Mesenchymal stem cell (in vitro differentiated cells and primary cell): ENCODE measurements around the gene GALNT16.

Experiments used
- DNase-seq: peaks from one replicate; pipeline ENCODE4 v3.0.0-alpha.2; 2013
- H2AFZ ChIP-seq: one replicate; pipeline ENCODE4 v1.6.1; 2013; ENCODE audit warnings: low read depth, mild to moderate bottlenecking, control low read depth, inconsistent platforms, low read length, moderate library complexity
- H2AK5ac ChIP-seq: 2 replicates; pipeline ENCODE4 v1.6.1; 2013; ENCODE audit warnings: low read length, moderate library complexity, mild to moderate bottlenecking, inconsistent platforms; ENCODE audit not compliant: severe bottlenecking
- H2BK120ac ChIP-seq: one replicate; pipeline ENCODE4 v1.6.1; 2013; ENCODE audit warnings: low read depth, mild to moderate bottlenecking, inconsistent platforms, low read length, moderate library complexity
- H2BK12ac ChIP-seq, 2 experiments: one replicate each; pipeline ENCODE4 v1.6.1; 2013; ENCODE audit warnings: inconsistent platforms in 2 of 2, low read length in 2 of 2, mild to moderate bottlenecking in 2 of 2, moderate library complexity in 2 of 2, control low read depth in 1 of 2
- H2BK15ac ChIP-seq: one replicate; pipeline ENCODE4 v1.6.1; 2013; ENCODE audit warnings: mild to moderate bottlenecking, low read depth, inconsistent platforms; ENCODE audit not compliant: poor library complexity, severe bottlenecking
- H2BK5ac ChIP-seq: 2 replicates; pipeline ENCODE4 v1.6.1; 2013; ENCODE audit warnings: low read depth, mild to moderate bottlenecking, low read length, control low read depth, inconsistent platforms; ENCODE audit not compliant: poor library complexity, severe bottlenecking
- H3K14ac ChIP-seq, 2 experiments: one replicate each; pipeline ENCODE4 v1.6.1; 2013; ENCODE audit warnings: inconsistent platforms in 2 of 2, low read length in 2 of 2, control low read depth in 1 of 2, mild to moderate bottlenecking in 1 of 2, moderate library complexity in 1 of 2
- H3K18ac ChIP-seq, 2 experiments: one replicate each; pipeline ENCODE4 v1.6.1; 2013; ENCODE audit warnings: inconsistent platforms in 2 of 2, low read length in 2 of 2, control low read depth in 1 of 2, low read depth in 1 of 2, mild to moderate bottlenecking in 1 of 2
- H3K23ac ChIP-seq, 2 experiments: one replicate each; pipeline ENCODE4 v1.6.1; 2013; ENCODE audit warnings: inconsistent platforms in 2 of 2, low read length in 2 of 2, mild to moderate bottlenecking in 2 of 2, moderate library complexity in 2 of 2, control low read depth in 1 of 2
- H3K27ac ChIP-seq: 2 replicates; pipeline ENCODE4 v1.5.1; 2013; ENCODE audit warnings: mild to moderate bottlenecking, moderate library complexity, low read length, control low read depth, inconsistent platforms; ENCODE audit not compliant: poor library complexity, severe bottlenecking
- H3K27me3 ChIP-seq, 2 experiments: 2 replicates each; pipeline versions ENCODE4 v1.6.1 to v1.7.0; 2013; ENCODE audit warnings: low read length in 2 of 2, mild to moderate bottlenecking in 2 of 2, moderate library complexity in 2 of 2, control low read depth in 1 of 2, inconsistent platforms in 1 of 2; ENCODE audit not compliant: control insufficient read depth in 1 of 2, insufficient read depth in 1 of 2
- H3K36me3 ChIP-seq, 2 experiments: 2 replicates each; pipeline versions ENCODE4 v1.6.1 to v1.7.0; 2013; ENCODE audit warnings: low read length in 2 of 2, control low read depth in 1 of 2, inconsistent platforms in 1 of 2, low read depth in 1 of 2, mild to moderate bottlenecking in 1 of 2; ENCODE audit not compliant: insufficient read depth in 2 of 2, control insufficient read depth in 1 of 2
- H3K4ac ChIP-seq, 2 experiments: one replicate each; pipeline ENCODE4 v1.6.1; 2013; ENCODE audit warnings: inconsistent platforms in 2 of 2, low read length in 2 of 2, mild to moderate bottlenecking in 2 of 2, moderate library complexity in 2 of 2, control low read depth in 1 of 2, low read depth in 1 of 2
- H3K4me1 ChIP-seq: 2 replicates; pipeline ENCODE4 v1.6.1; 2013; ENCODE audit warnings: low read depth, low read length, control low read depth; ENCODE audit not compliant: control insufficient read depth, insufficient read depth
- H3K4me2 ChIP-seq: 2 replicates; pipeline ENCODE4 v1.6.1; 2013; ENCODE audit warnings: low read length, mild to moderate bottlenecking, inconsistent platforms; ENCODE audit not compliant: poor library complexity, severe bottlenecking
- H3K4me3 ChIP-seq, 2 experiments: 2 replicates each; pipeline versions ENCODE4 v1.5.1 to v1.7.0; 2013; ENCODE audit warnings: low read length in 2 of 2, mild to moderate bottlenecking in 2 of 2, control low read depth in 1 of 2, low read depth in 1 of 2; ENCODE audit not compliant: insufficient read depth in 1 of 2
- H3K79me1 ChIP-seq: replicated peaks from 2 replicates; pipeline ENCODE4 v1.6.1; 2013; ENCODE audit warnings: mild to moderate bottlenecking, control low read depth, low read length, inconsistent platforms; ENCODE audit not compliant: poor library complexity, severe bottlenecking
- H3K9ac ChIP-seq: 2 replicates; pipeline ENCODE4 v1.7.0; 2013; ENCODE audit warnings: mild to moderate bottlenecking, low read length, moderate library complexity
- H3K9me3 ChIP-seq: 2 replicates; pipeline ENCODE4 v1.7.0; 2013; ENCODE audit warnings: mild to moderate bottlenecking, low read length; ENCODE audit not compliant: control insufficient read depth
- H4K8ac ChIP-seq: one replicate; pipeline ENCODE4 v1.6.1; 2013; ENCODE audit warnings: inconsistent platforms, mild to moderate bottlenecking, low read length, moderate library complexity
- H4K91ac ChIP-seq: one replicate; pipeline ENCODE4 v1.6.1; 2013; ENCODE audit warnings: mild to moderate bottlenecking, low read length, inconsistent platforms
- WGBS: methylation state at CpG from one replicate; pipeline ENCODE4 v1.1.7; 2013; ENCODE audit warnings: mixed read lengths; 5-methylcytosine and 5-hydroxymethylcytosine counted together

Gene GALNT16

GRCh38 chr14:69319911-69320310, 60.0 kb downstream of the GALNT16 start:
- H2BK12ac ChIP-seq: no peak overlapping the region
- no peak overlapping the region for H3K4me2 ChIP-seq
- H2AK5ac ChIP-seq: no peak overlapping the region
- H3K27me3 ChIP-seq: peaks cover 0 to 5% of the 10 kb centered on the region in 2 experiments
- H3K4me3 ChIP-seq: no peak overlapping the region
- H3K4me1 ChIP-seq: peaks cover 3% of the 10 kb centered on the region
- H3K9me3 ChIP-seq: no peaks in the 10 kb centered on the region
- no peak overlapping the region for H3K23ac ChIP-seq
- H3K9ac ChIP-seq: no peak overlapping the region
- 95% methylated on average over 8 of the region's 8 CpGs for WGBS
- no peak overlapping the region for H2BK120ac ChIP-seq
- no peak overlapping the region for H4K8ac ChIP-seq
- no peak overlapping the region for H3K18ac ChIP-seq
- H2BK15ac ChIP-seq: no peak overlapping the region
- peaks cover 0 to 3% of the 10 kb centered on the region in 2 experiments for H3K36me3 ChIP-seq
- no peak overlapping the region for H3K14ac ChIP-seq
- H3K4ac ChIP-seq: no peak overlapping the region
- H4K91ac ChIP-seq: no peak overlapping the region
- no peak overlapping the region for H2BK5ac ChIP-seq
- no peaks in the 10 kb centered on the region for H3K79me1 ChIP-seq
- H3K27ac ChIP-seq: no peak overlapping the region
- no peak overlapping the region for H2AFZ ChIP-seq
- DNase-seq: no peak

- H2BK12ac ChIP-seq: no peak overlapping the region
- no peak overlapping the region for H4K91ac ChIP-seq
- 97% methylated on average over 18 of the region's 18 CpGs for WGBS
- DNase-seq: no peak
- no peak overlapping the region for H2BK5ac ChIP-seq
- H3K18ac ChIP-seq: no peak overlapping the region
- no peak overlapping the region for H2AFZ ChIP-seq
- no peaks in the 10 kb centered on the region for H3K9me3 ChIP-seq
- peaks cover 0 to 14% of the 10 kb centered on the region in 2 experiments for H3K27me3 ChIP-seq
- H3K23ac ChIP-seq: no peak overlapping the region
- H2BK15ac ChIP-seq: no peak overlapping the region
- peaks cover 3% of the 10 kb centered on the region for H3K4me1 ChIP-seq
- no peaks in the 10 kb centered on the region for H3K79me1 ChIP-seq
- H4K8ac ChIP-seq: no peak overlapping the region
- no peak overlapping the region for H3K4me2 ChIP-seq
- H2AK5ac ChIP-seq: no peak overlapping the region
- no peak overlapping the region for H3K9ac ChIP-seq
- no peak overlapping the region for H3K4me3 ChIP-seq
- H3K4ac ChIP-seq: peak overlapping the region in 1 of 2 experiments; percentile 25
- peaks cover under 1 to 3% of the 10 kb centered on the region in 2 experiments for H3K36me3 ChIP-seq
- no peak overlapping the region for H3K27ac ChIP-seq
- no peak overlapping the region for H3K14ac ChIP-seq
- H2BK120ac ChIP-seq: no peak overlapping the region
Measured at GRCh38 chr14:69320581-69321365, 60.8 kb downstream of the GALNT16 start.

GRCh38 chr14:69321601-69322330, 61.8 kb downstream of the GALNT16 start:
- no peak overlapping the region for H3K23ac ChIP-seq
- no peak overlapping the region for H2AK5ac ChIP-seq
- no peak overlapping the region for H2BK5ac ChIP-seq
- no peak overlapping the region for H3K27ac ChIP-seq
- no peak overlapping the region for H3K4me3 ChIP-seq
- no peak overlapping the region for H3K4ac ChIP-seq
- peaks cover 3 to 10% of the 10 kb centered on the region in 2 experiments for H3K36me3 ChIP-seq
- H2BK15ac ChIP-seq: no peak overlapping the region
- no peak overlapping the region for H3K4me2 ChIP-seq
- peak overlapping the region in 1 of 2 experiments; percentile 5 for H3K14ac ChIP-seq
- no peak overlapping the region for H4K8ac ChIP-seq
- H3K9ac ChIP-seq: peak overlapping the region; percentile 44
- H2BK120ac ChIP-seq: no peak overlapping the region
- H2BK12ac ChIP-seq: no peak overlapping the region
- no peaks in the 10 kb centered on the region for H3K79me1 ChIP-seq
- no peak overlapping the region for H2AFZ ChIP-seq
- no peak for DNase-seq
- H3K9me3 ChIP-seq: no peaks in the 10 kb centered on the region
- H4K91ac ChIP-seq: peak overlapping the region; percentile 28
- H3K18ac ChIP-seq: no peak overlapping the region
- peaks cover 0 to 16% of the 10 kb centered on the region in 2 experiments for H3K27me3 ChIP-seq
- 91% methylated on average over 11 of the region's 11 CpGs for WGBS
- peaks cover 3% of the 10 kb centered on the region for H3K4me1 ChIP-seq

DNA sequence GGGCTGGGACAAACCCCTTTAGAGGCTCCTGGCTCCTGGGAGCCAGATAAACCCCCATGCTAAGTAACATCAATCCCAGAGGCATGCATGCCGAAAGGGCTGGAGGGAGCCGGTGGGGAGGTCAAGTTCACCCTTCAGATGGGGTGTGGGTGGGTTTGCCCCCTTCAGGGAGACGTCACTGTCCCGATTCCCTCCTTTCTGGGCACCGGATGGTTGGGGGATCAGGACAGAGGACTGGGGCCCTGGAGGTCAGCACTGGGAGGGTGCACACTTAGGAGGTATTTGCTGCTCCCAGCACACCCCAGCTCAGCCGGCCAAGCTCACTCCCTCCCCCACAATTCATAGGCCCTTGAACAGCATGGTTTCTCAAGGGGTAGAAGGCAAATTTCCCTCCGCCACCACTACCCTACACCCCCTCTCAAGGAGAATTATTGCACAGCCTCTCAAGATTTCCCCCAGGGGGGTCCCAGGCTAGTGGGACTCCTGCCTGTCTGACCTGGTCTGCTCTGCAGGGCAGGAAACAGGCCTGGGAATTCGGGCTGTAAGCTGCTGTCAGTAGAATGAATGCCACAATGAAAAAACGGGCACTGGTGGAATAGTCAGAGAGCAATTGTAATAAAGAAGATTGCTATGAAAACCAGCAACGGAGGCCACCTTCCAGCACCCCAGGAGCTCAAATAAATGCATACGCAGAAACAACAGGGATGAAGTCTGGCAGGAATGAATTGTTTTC, 63.5 kb downstream of the GALNT16 start:
- H4K91ac ChIP-seq: no peak overlapping the region
- no peak overlapping the region for H2BK5ac ChIP-seq
- H3K4ac ChIP-seq: no peak overlapping the region
- no peak overlapping the region for H3K4me2 ChIP-seq
- H3K36me3 ChIP-seq: peaks cover 3 to 12% of the 10 kb centered on the region in 2 experiments
- H3K9ac ChIP-seq: no peak overlapping the region
- H3K79me1 ChIP-seq: no peaks in the 10 kb centered on the region
- no peaks in the 10 kb centered on the region for H3K9me3 ChIP-seq
- H3K18ac ChIP-seq: no peak overlapping the region
- no peak overlapping the region for H3K14ac ChIP-seq
- H2BK15ac ChIP-seq: no peak overlapping the region
- H3K27ac ChIP-seq: no peak overlapping the region
- H2AFZ ChIP-seq: no peak overlapping the region
- no peak overlapping the region for H3K23ac ChIP-seq
- H3K27me3 ChIP-seq: peaks cover 0 to 21% of the 10 kb centered on the region in 2 experiments
- no peaks in the 10 kb centered on the region for H3K4me1 ChIP-seq
- no peak overlapping the region for H3K4me3 ChIP-seq
- H2BK12ac ChIP-seq: no peak overlapping the region
- no peak overlapping the region for H2BK120ac ChIP-seq
- H2AK5ac ChIP-seq: no peak overlapping the region
- H4K8ac ChIP-seq: no peak overlapping the region
- DNase-seq: no peak
- WGBS: 67% methylated on average over 7 of the region's 11 CpGs
